GM10248 (cell line): ENCODE results near the gene PROCR.
"Not testable (repeated sequence)": the region's sequence is repeated elsewhere in the genome, so short reads cannot be mapped to it uniquely, and the experiment has no call there.

Source experiments
- CTCF ChIA-PET: fragments of 300-600 bp; sonication (Branson Sonifier 250); formaldehyde crosslinking; extraction: SDS; loops from one replicate; lab custom pipeline; 2021; ENCODE audit warnings: antibody characterized with exemption; lab: Yijun Ruan, JAX
- POLR2A ChIA-PET: fragments of 350-650 bp; sonication (Branson Sonifier 250); formaldehyde crosslinking; extraction: SDS; loops from one replicate; lab custom pipeline; 2020; ENCODE audit warnings: antibody characterized with exemption; lab: Yijun Ruan, JAX
- DNase-seq: peaks from one replicate; pipeline ENCODE4 v3.0.0; 2012; ENCODE audit errors: extremely low spot score
- TF ChIP-seq, protein P1 (sequence below): IDR thresholded peaks from 2 replicates; pipeline ENCODE4 v1.5.1; 2012; ENCODE audit warnings: mild to moderate bottlenecking, low read depth; ENCODE audit errors: extremely low read depth, missing control alignments, control extremely low read depth

PROCR gene

DNA sequence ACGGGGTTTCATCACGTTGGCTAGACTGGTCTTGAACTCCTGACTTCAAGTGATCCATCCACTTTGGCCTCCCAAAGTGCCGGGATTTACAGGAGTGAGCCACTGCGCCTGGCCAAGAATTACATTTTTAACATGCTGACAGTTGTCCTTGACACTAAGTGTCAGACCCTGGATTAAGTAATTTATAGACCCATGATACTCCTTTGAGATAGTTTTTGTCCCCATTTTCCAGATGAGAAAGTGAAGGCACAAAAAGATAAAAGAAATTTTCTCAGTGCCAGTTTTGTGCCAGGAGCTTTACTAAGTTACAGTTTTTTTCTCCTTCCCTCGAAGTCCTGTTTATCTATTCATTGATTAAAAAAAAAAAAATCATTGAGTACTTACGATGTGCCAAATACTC lies 14.9 kb upstream of the PROCR start:
- no peak for DNase-seq
- ChIA-PET CTCF (no interaction called here), POLR2A (no interaction called here)
- TF ChIP-seq, protein P1, sequence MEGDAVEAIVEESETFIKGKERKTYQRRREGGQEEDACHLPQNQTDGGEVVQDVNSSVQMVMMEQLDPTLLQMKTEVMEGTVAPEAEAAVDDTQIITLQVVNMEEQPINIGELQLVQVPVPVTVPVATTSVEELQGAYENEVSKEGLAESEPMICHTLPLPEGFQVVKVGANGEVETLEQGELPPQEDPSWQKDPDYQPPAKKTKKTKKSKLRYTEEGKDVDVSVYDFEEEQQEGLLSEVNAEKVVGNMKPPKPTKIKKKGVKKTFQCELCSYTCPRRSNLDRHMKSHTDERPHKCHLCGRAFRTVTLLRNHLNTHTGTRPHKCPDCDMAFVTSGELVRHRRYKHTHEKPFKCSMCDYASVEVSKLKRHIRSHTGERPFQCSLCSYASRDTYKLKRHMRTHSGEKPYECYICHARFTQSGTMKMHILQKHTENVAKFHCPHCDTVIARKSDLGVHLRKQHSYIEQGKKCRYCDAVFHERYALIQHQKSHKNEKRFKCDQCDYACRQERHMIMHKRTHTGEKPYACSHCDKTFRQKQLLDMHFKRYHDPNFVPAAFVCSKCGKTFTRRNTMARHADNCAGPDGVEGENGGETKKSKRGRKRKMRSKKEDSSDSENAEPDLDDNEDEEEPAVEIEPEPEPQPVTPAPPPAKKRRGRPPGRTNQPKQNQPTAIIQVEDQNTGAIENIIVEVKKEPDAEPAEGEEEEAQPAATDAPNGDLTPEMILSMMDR, result no peak

- POLR2A ChIA-PET, DNase-seq: not testable (repeated sequence)
- CTCF ChIA-PET, result interaction anchor here (1.0 kb wide), 1 partner anchor 14 kb away, joined by 3 read pairs; no protein-coding TSS in a partner anchor
These were observed 11.5 kb upstream of the PROCR start for GRCh38 chr20:35160341-35160740.

DNA sequence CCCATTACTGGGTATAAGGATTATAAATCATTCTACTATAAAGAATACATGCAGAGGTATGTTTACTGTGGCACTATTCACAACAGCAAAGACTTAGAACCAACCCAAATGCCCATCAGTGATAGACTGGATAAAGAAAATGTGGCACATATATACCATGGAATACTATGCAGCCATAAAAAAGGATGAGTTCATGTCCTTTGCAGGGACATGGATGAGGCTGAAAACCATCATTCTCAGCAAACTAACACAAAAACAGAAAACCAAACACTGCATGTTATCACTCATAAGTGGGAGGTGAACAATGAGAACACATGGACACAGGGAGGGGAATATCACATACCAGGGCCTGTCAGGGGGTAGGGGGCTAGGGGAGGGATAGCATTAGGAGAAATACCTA lies 7.3 kb upstream of the PROCR start:
- CTCF ChIA-PET, POLR2A ChIA-PET, DNase-seq: not testable (repeated sequence)

GRCh38 chr20:35165221-35166185 lies 6.4 kb upstream of the PROCR start:
- CTCF ChIA-PET, result interaction anchor here (0.8 to 1.7 kb wide), 5 partner anchors 11 to 293 kb away, joined by 3 to 4 read pairs (median 3); partner anchors contain the start of gene GGT7
- TF ChIP-seq, protein P1, result no peak
- POLR2A ChIA-PET, result interaction anchor here (0.6 kb wide), 1 partner anchor 352 kb away, joined by 3 read pairs; no protein-coding TSS in a partner anchor
- DNase-seq, result no peak

- CTCF ChIA-PET, result interaction anchor here (1.0 to 1.7 kb wide), 4 partner anchors 43 to 294 kb away, joined by 3 to 4 read pairs (median 3); partner anchors contain the start of gene GGT7
- POLR2A ChIA-PET, result interaction anchor here (0.6 kb wide), 1 partner anchor 351 kb away, joined by 3 read pairs; no protein-coding TSS in a partner anchor
These were observed 5.5 kb upstream of the PROCR start for GRCh38 chr20:35166242-35166830.

GRCh38 chr20:35167787-35168186 lies 4.1 kb upstream of the PROCR start:
- DNase-seq, result no peak
- ChIA-PET CTCF (interaction anchor here (1.0 to 1.3 kb wide), 3 partner anchors 12 to 156 kb away, joined by 3 read pairs; no protein-coding TSS in a partner anchor), POLR2A (no interaction called here)
- TF ChIP-seq, protein P1, result no peak

More at GRCh38 chr20:35166242-35166830, 5.5 kb upstream of the PROCR start:
- no peak for DNase-seq
- TF ChIP-seq, protein P1, result no peak

- ChIA-PET CTCF (interaction anchor here (1.3 to 1.6 kb wide), 2 partner anchors 11 to 26 kb away, joined by 3 read pairs; no protein-coding TSS in a partner anchor), POLR2A (interaction anchor here (0.6 kb wide), 1 partner anchor 49 kb away, joined by 4 read pairs; no protein-coding TSS in a partner anchor)
- not testable (repeated sequence) for DNase-seq
These were observed 3.0 kb upstream of the PROCR start for GRCh38 chr20:35168701-35169409.
